ENCODE data around the gene UBAC2. TPM values are rescaled to one million over a fixed set of nuclear protein-coding genes. Genes with fewer than 3 reads are reported as not detected.

UBAC2 gene
- total and polyA plus RNA-seq, 2 of the 4 experiments (the other 2 are of a cell fraction): 20.8 to 36.3 TPM

DNA sequence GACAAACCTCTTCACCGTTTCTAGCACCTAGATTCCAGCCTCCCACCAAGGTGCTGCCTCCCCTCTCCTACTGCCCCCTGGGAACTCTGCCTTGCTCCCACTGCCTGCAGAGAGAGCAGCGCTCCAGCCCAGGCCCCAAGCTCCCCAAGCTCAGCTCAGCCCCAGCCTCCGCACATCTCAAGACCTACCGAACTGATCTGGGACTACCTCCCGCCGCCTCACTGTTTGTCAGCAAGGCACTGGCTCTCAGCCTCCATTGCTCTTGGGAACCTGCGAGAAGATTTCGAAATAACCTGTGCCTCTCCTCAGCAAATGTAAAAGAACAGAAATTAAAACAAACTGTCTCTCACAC lies 198.9 kb downstream of the UBAC2 start:
- Histone ChIP-seq H2BK20ac (ENCODE audit: low read depth, low read length) (no peak overlapping the region), H3K27me3 (ENCODE audit: control insufficient read depth, insufficient read depth, low read length) (peaks cover 29% of the 10 kb centered on the region), H4K20me1 (ENCODE audit: insufficient read depth, low read length) (no peaks in the 10 kb centered on the region), H2BK15ac (ENCODE audit: low read depth, low read length) (no peak overlapping the region), H3K36me3 (ENCODE audit: control insufficient read depth, insufficient read depth, low read length) (no peaks in the 10 kb centered on the region), H3K4ac (ENCODE audit: low read depth, low read length) (no peak overlapping the region), H2BK5ac (ENCODE audit: low read depth, low read length, poor library complexity, severe bottlenecking) (no peak overlapping the region), H2AK9ac (replicated peaks; ENCODE audit: low read depth, low read length, poor library complexity) (no peak overlapping the region), H3K4me2 (ENCODE audit: low read depth, low read length) (no peak overlapping the region), H3K27ac (ENCODE audit: insufficient read depth, low read length) (no peak overlapping the region), H3K79me1 (ENCODE audit: low read depth in 1 of 2, low read length in 2 of 2) (no peaks in the 10 kb centered on the region), H2BK120ac (ENCODE audit: low read depth, low read length) (no peak overlapping the region), H2AK5ac (ENCODE audit: low read depth, low read length) (no peak overlapping the region), H2AFZ (replicated peaks; ENCODE audit: low read length, poor library complexity) (no peak overlapping the region), H3K9me1 (ENCODE audit: insufficient read depth, low read length) (no peaks in the 10 kb centered on the region; the same call in 1 of the 2 replicates), H3K9me3 (ENCODE audit: control insufficient read depth, insufficient read depth, low read length) (no peaks in the 10 kb centered on the region), H3K4me1 (ENCODE audit: control insufficient read depth, insufficient read depth, low read length) (no peaks in the 10 kb centered on the region), H3K14ac (replicated peaks; ENCODE audit: low read depth, low read length) (no peak overlapping the region), H3K18ac (ENCODE audit: low read depth, low read length) (no peak overlapping the region), H3K56ac (ENCODE audit: extremely low read depth, insufficient read depth, low read length) (no peak overlapping the region), H4K5ac (ENCODE audit: low read depth, low read length) (no peak overlapping the region), H4K8ac (ENCODE audit: low read depth in 2 of 2, low read length in 2 of 2) (no peak overlapping the region), H3K23ac (ENCODE audit: low read depth, low read length) (no peak overlapping the region), H3K9ac (ENCODE audit: low read depth, low read length) (no peak overlapping the region), H4K91ac (ENCODE audit: insufficient read depth, low read depth, low read length) (no peak overlapping the region), H3K4me3 (ENCODE audit: insufficient read depth, low read depth, low read length) (no peak overlapping the region)
- in situ Hi-C loops (cut with MboI; ENCODE audit: low sequenced_read_pairs) (no loop called here), intact Hi-C loops (cut with micrococcal nuclease) (no loop called here), dilution Hi-C loops (cut with HindIII; ENCODE audit: low sequenced_read_pairs, unreplicated experiment) (no loop called here)
- WGBS, 2 experiments (ENCODE audit: extremely low coverage in 2 of 2, insufficient read length in 1 of 2): 67% methylated on average over 2 of the region's 8 CpGs; no CpG with 5 or more reads in 1 of the 2 experiments
- TF ChIP-seq RCOR1 (IDR thresholded peaks at IDR 0.05; ENCODE audit: insufficient replicate concordance, low read length) (no peak), CEBPB (IDR thresholded peaks at IDR 0.05; ENCODE audit: low read depth, low read length) (0 out of 2 replicates have a peak, but pooled peaks have one; percentile 12), MXI1 (IDR thresholded peaks at IDR 0.05; ENCODE audit: borderline replicate concordance, low read depth, low read length) (no peak), MAFK (IDR thresholded peaks at IDR 0.05; ENCODE audit: low read depth, low read length) (no peak), BHLHE40 (IDR thresholded peaks at IDR 0.05; ENCODE audit: low read depth, low read length) (no peak)
- TF ChIP-seq, protein P1, sequence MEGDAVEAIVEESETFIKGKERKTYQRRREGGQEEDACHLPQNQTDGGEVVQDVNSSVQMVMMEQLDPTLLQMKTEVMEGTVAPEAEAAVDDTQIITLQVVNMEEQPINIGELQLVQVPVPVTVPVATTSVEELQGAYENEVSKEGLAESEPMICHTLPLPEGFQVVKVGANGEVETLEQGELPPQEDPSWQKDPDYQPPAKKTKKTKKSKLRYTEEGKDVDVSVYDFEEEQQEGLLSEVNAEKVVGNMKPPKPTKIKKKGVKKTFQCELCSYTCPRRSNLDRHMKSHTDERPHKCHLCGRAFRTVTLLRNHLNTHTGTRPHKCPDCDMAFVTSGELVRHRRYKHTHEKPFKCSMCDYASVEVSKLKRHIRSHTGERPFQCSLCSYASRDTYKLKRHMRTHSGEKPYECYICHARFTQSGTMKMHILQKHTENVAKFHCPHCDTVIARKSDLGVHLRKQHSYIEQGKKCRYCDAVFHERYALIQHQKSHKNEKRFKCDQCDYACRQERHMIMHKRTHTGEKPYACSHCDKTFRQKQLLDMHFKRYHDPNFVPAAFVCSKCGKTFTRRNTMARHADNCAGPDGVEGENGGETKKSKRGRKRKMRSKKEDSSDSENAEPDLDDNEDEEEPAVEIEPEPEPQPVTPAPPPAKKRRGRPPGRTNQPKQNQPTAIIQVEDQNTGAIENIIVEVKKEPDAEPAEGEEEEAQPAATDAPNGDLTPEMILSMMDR (conservative IDR thresholded peaks at IDR 0.05; ENCODE audit: low read depth, low read length): no peak
- DNase-seq (no peak), ATAC-seq (ENCODE audit: low read depth) (no peak)
- POLR2A ChIA-PET (ENCODE audit: unreplicated experiment): no interaction called here
- CTCF ChIA-PET: no interaction called here
- BruUV-seq (replicated peaks): no TSS peak

All from IMR-90 (cell line).